Stimulated activated CD8-positive, alpha-beta memory T cell treated with anti-CD3 and anti-CD28 coated beads, Interleukin-7, amount 100 ng/mL, for 24 hours (primary cell): ENCODE results near the gene BUB1B.

ENCODE experiments used
- DNase-seq: peaks from one replicate; pipeline ENCODE4 v3.0.0-alpha.2; 2020; ENCODE audit warnings: low read depth

The BUB1B gene

DNA sequence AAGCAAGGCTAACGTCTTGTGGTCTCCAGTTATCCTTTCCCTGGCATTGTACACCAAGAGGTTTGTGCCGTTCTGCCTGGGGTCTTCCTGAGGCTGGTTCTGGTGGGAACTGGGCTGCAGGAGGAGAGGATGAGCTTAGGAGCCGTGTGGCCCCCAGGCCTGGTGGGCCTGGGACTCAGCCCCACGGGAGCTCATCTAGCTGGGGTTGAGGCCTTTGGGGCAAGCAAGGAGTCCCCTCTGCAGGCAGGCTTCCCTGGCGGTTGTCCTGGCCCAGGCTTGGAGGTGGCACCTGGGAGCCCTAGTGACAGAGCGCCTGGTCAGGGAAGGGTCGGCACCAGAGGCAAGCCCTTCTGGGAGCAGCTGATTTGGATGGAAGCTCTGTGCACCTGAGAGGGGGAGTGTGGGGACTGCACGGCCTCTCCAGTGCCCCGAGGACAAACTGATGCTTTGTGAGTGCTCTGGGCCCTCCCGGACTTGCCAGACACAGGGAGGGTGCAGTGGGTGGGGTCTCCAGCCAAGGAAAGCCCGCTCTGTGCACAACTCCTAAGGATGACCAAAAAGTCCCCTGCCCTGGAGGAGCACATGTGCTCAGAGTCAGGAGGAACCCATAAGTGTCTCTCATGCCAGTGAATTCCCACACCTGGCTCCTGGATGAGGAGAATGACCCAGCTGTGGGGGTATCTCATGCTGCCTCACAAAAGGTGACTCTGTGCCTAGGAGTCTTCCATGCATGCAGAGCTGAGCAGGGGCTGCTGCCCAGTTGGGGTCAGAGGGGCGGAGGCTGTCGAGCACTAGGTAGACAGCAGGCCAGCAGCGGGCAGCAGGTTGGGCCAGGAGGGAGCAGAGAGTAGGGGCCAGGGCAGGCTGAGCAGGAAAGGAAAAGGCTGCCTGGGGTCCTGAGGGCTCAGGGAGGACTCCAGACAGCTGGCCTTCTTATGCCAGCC, 80.7 kb downstream of the BUB1B start:
- no peak for DNase-seq

GRCh38 chr15:40242213-40242599, 81.3 kb downstream of the BUB1B start:
- no peak for DNase-seq

DNA sequence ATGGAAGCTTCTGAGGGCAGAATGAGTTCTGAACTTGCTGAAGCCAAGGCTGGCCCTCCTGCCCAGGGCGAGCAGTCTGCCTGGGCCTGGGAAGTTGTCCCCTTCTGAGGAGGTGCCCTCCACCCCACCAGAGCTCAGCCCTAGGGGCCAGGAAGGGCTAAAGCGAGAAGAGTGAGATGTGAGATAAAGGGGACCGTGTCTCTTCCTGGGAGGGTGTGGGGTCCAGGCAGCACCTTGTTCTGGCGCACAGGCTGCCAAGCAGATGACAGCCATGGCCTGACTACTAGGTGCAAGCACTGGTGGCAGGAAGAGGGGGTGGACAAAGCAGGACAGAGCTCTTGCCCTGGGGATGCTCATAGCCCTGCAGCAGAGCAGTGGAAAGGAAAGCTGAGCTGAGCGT, 81.7 kb downstream of the BUB1B start:
- no peak for DNase-seq

GRCh38 chr15:40243126-40243810, 82.4 kb downstream of the BUB1B start:
- no peak for DNase-seq

- no peak for DNase-seq
These were observed 84.2 kb downstream of the BUB1B start for GRCh38 chr15:40244961-40245523.

GRCh38 chr15:40245666-40246450, 85.0 kb downstream of the BUB1B start:
- no peak for DNase-seq

GRCh38 chr15:40246496-40247280, 85.8 kb downstream of the BUB1B start:
- DNase-seq: no peak

DNA sequence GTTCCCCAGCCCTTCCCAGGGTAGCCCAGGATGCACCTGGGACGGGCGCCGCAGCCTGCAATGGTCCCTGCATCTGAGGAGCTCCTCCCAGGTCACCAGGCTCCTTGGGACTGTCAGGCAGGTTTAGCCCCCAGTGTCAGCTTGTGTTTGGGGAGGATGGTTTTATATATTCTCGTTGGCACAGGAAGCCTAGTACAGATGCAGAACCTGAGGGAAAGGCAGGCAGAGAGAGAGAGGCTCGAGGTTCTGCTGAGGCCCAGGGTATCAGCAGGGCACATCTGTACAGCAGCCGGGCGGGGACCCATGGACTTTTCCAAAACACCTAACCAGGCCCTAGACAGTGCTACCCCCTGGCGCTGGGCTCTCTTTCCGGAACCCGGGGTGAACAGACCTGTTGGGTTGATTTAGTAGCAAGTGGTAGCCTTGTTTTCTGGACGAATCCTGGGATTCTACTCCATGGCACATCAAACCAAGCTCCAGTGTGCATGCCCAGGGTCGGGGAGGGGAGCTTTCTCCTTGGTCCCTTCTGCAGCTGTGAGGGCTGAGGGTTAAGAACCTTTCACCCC, 86.6 kb downstream of the BUB1B start:
- no peak for DNase-seq

- no peak for DNase-seq
These were observed 87.3 kb downstream of the BUB1B start for GRCh38 chr15:40248006-40248783.

DNA sequence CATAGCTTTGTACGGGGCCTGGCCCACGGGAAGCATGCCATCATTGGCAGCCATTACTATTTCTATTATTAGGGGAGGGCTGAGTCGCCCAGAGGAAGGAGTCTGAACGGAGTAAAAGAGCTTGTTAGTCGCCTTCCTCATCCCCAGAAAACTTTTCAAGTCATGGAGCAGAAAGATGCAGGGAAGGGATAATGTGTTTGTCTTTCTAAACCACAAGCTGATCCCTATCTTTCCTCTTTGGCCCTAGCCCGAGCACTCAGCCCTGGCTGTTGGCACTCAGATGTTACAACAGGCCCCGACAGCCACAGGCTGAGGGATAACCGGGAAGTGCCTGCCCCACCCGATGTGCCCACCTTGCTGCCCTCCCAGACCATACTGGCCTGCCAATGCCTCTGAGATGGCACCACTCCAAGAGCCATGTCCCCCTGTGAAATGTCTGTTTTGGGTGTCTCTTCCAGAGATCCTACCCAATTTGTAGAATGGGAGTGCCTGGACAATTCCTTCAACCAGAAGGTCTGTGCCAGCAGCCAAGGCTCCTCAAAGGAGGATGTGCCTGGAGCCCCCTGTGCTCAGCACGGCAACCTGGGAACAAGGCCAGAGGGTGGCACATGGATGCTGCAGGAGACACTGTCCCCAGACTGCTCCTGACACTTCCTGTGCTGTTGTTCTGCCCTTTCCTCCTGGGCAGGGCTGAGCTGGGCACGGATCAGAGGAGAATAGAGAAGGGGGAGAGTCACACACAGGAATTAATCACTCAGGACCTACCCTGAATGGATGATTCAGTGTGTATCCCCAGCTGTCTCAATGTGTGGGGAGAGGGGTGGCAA, 88.8 kb downstream of the BUB1B start:
- no peak for DNase-seq

DNA sequence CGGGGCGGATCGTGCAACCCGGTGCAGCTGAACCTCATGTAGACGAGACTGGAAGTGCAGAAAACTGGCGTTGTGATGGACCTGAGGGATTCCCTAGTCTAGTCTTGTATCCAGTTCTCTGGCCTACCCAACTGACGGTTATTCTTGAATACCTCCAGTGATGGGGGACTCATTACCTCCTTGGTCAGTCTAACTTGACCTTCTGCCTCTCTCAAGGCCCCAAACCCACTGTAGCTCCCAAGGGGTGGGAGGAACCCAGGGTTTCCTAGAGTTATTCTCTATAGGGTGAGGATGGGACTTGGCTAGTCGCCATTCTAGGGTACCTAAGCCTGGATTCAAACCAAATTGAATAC, 89.4 kb downstream of the BUB1B start:
- no peak for DNase-seq

DNA sequence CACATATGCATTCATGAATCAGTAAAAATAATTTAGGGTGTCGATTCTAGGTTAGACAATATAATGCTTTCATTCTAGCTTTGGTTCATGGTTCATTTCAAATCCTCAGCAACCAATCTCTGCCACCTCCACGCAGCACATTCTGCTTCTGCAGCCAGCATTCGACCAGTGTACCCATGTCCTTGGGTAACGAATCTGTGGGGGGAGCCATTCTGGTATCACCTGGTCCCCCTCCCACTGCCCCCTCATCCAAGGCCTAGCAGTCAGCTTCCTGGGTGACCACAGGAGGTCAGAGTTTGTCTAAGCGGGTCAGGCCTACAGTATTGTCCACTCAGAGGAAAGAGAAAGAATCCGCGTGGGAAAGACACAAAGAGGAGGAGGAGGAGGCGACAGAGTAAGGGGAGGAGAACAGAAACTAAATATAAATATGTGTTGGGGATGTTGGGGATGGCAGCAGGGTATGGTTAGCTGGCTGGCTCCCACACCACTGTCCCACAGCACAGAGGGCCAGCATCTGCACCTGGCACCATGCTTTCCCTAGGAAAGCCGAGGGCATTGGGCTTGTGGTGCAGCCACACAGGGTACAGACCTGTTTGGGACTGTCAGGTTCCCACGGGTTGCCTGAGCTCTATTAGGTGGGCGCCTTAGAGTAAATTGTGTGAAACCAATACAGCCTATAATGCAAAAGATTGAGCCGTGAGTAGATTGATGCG, 90.1 kb downstream of the BUB1B start:
- no peak for DNase-seq

DNA sequence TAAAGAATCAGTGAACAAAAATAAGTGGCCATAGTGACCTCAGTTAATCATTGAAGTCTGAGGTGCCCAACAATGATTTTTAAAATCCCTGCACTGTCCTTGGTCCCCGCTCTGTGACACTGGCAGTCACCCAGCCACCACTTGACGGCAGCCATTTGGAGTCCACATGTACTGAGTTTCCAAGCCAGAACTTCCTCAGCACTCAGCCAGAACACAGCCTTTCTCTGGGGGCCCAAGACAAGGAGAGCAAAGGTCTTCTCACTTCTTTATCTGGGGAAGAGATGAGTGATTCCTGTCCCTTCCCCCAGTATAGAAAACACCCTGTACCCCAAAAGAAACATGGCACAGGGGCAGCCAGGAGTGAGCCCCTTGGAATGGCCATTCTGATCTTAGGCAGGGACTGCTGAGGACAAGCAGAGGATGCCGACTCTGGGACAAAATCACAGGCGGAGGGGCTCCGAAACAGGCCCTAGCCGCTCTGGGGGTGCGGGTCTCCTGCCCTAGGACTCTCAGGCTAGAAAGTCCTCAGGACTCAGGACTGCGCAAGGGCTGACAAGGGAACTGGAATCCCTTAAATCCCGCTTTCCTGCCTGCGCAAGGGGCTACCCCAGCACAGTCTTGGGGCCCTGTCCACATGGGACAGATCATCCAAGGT, 90.7 kb downstream of the BUB1B start:
- DNase-seq: no peak

- DNase-seq: no peak
These were observed 91.2 kb downstream of the BUB1B start for GRCh38 chr15:40252141-40252437.

GRCh38 chr15:40252438-40253166, 91.7 kb downstream of the BUB1B start:
- no peak for DNase-seq

- DNase-seq: no peak
These were observed 92.4 kb downstream of the BUB1B start for GRCh38 chr15:40253167-40253790.

GRCh38 chr15:40254452-40254851, 93.6 kb downstream of the BUB1B start:
- no peak for DNase-seq
